H9 (cell line): ENCODE data around the gene SUCLG1. TPM values are rescaled to one million over a fixed set of nuclear protein-coding genes. Genes with fewer than 3 reads are reported as not detected.

Experiments used
- DNase-seq: peaks from one replicate; pipeline ENCODE4 v3.0.0-alpha.2; 2017
- H2AFZ ChIP-seq: one replicate; pipeline ENCODE4 v1.6.1; 2013; ENCODE audit warnings: mild to moderate bottlenecking, low read length, control low read depth, moderate library complexity
- H2AK5ac ChIP-seq: 2 replicates; pipeline ENCODE4 v1.6.1; 2013; ENCODE audit warnings: low read length, control low read depth, mixed read lengths; ENCODE audit not compliant: insufficient read length
- H2BK120ac ChIP-seq: one replicate; pipeline ENCODE4 v1.6.1; 2013; ENCODE audit warnings: low read depth, mild to moderate bottlenecking, low read length, control low read depth, inconsistent platforms; ENCODE audit not compliant: poor library complexity, severe bottlenecking
- H2BK12ac ChIP-seq: 2 replicates; pipeline ENCODE4 v1.6.1; 2013; ENCODE audit warnings: low read length, control low read depth, mixed read lengths, low read depth; ENCODE audit not compliant: insufficient read length
- H2BK15ac ChIP-seq: 2 replicates; pipeline ENCODE4 v1.6.1; 2013; ENCODE audit warnings: low read depth, low read length, control low read depth
- H2BK20ac ChIP-seq: one replicate; pipeline ENCODE4 v1.6.1; 2013; ENCODE audit warnings: low read depth, mild to moderate bottlenecking, low read length, control low read depth, inconsistent platforms; ENCODE audit not compliant: poor library complexity, severe bottlenecking
- H2BK5ac ChIP-seq: 2 replicates; pipeline ENCODE4 v1.6.1; 2013; ENCODE audit warnings: low read length, control low read depth, mixed read lengths; ENCODE audit not compliant: insufficient read length
- H3K14ac ChIP-seq: 2 replicates; pipeline ENCODE4 v1.6.1; 2013; ENCODE audit warnings: low read length, control low read depth; ENCODE audit not compliant: insufficient read depth
- H3K18ac ChIP-seq: 2 replicates; pipeline ENCODE4 v1.6.1; 2013; ENCODE audit warnings: low read depth, mild to moderate bottlenecking, mixed read lengths, low read length, control low read depth; ENCODE audit not compliant: insufficient read length
- H3K23ac ChIP-seq: 2 replicates; pipeline ENCODE4 v1.6.1; 2013; ENCODE audit warnings: low read length, control low read depth, mixed read lengths, low read depth; ENCODE audit not compliant: insufficient read length
- H3K23me2 ChIP-seq: 2 replicates; pipeline ENCODE4 v1.6.1; 2013; ENCODE audit warnings: low read depth, mild to moderate bottlenecking, mixed read lengths, low read length, control low read depth; ENCODE audit not compliant: insufficient read length, poor library complexity, severe bottlenecking
- H3K27ac ChIP-seq: 2 replicates; pipeline ENCODE4 v1.5.1; 2013; ENCODE audit warnings: low read length, control low read depth, mixed read lengths, low read depth; ENCODE audit not compliant: insufficient read length
- H3K27me3 ChIP-seq: 2 replicates; pipeline ENCODE4 v1.6.1; 2013; ENCODE audit warnings: low read length, control low read depth, inconsistent platforms; ENCODE audit not compliant: insufficient read depth
- H3K4ac ChIP-seq: 2 replicates; pipeline ENCODE4 v1.6.1; 2013; ENCODE audit warnings: low read depth, mild to moderate bottlenecking, control low read depth, inconsistent platforms, low read length, moderate library complexity
- H3K4me1 ChIP-seq: 2 replicates; pipeline ENCODE4 v1.6.1; 2013; ENCODE audit warnings: low read length, control low read depth, inconsistent platforms; ENCODE audit not compliant: insufficient read depth
- H3K4me2 ChIP-seq: 2 replicates; pipeline ENCODE4 v1.6.1; 2013; ENCODE audit warnings: low read length, control low read depth, mixed read lengths; ENCODE audit not compliant: insufficient read length, insufficient read depth
- H3K56ac ChIP-seq: 2 replicates; pipeline ENCODE4 v1.6.1; 2013; ENCODE audit warnings: low read depth, mild to moderate bottlenecking, mixed read lengths, low read length, control low read depth; ENCODE audit not compliant: insufficient read length
- H3K79me1 ChIP-seq: 2 replicates; pipeline ENCODE4 v1.6.1; 2013; ENCODE audit warnings: low read depth, mild to moderate bottlenecking, moderate library complexity, low read length, control low read depth, inconsistent platforms; ENCODE audit not compliant: insufficient read depth, poor library complexity, severe bottlenecking
- H3K79me2 ChIP-seq: 2 replicates; pipeline ENCODE4 v1.6.1; 2013; ENCODE audit warnings: low read length, control low read depth, inconsistent platforms; ENCODE audit not compliant: insufficient read depth
- H3K9ac ChIP-seq: 2 replicates; pipeline ENCODE4 v1.6.1; 2013; ENCODE audit warnings: low read length, control low read depth, mixed read lengths; ENCODE audit not compliant: insufficient read length; ENCODE audit errors: extremely low read depth
- H3K9me3 ChIP-seq: one replicate; pipeline ENCODE4 v1.6.1; 2013; ENCODE audit warnings: low read depth, low read length, inconsistent platforms; ENCODE audit not compliant: control insufficient read depth
- H3T11ph ChIP-seq: one replicate; pipeline ENCODE4 v1.6.1; 2013; ENCODE audit warnings: mild to moderate bottlenecking, low read length, control low read depth, inconsistent platforms
- H4K20me1 ChIP-seq: one replicate; pipeline ENCODE4 v1.6.1; 2013; ENCODE audit not compliant: control insufficient read depth, insufficient read length, insufficient read depth
- H4K5ac ChIP-seq: 2 replicates; pipeline ENCODE4 v1.6.1; 2013; ENCODE audit warnings: low read depth, mild to moderate bottlenecking, mixed read lengths, low read length, control low read depth; ENCODE audit not compliant: insufficient read length
- H4K8ac ChIP-seq: replicated peaks from 2 replicates; pipeline ENCODE4 v1.6.1; 2013; ENCODE audit warnings: low read length, control low read depth, mixed read lengths, low read depth; ENCODE audit not compliant: insufficient read length
- H4K91ac ChIP-seq: 2 replicates; pipeline ENCODE4 v1.6.1; 2013; ENCODE audit warnings: low read depth, mild to moderate bottlenecking, moderate library complexity, mixed read lengths, low read length, control low read depth; ENCODE audit not compliant: insufficient read length
- H3K27ac Mint-ChIP-seq, 3 experiments: 2 replicates in 2 of 3; 3 replicates in 1 of 3; pipeline ENCODE4 v1.8.0; 2020 to 2021; ENCODE audit warnings: mixed read lengths in 3 of 3, mild to moderate bottlenecking in 1 of 3, moderate library complexity in 1 of 3
- H3K27me3 Mint-ChIP-seq: 2 replicates; pipeline ENCODE4 v1.8.0; 2021; ENCODE audit warnings: low read depth, mild to moderate bottlenecking, moderate library complexity, mixed read lengths
- H3K36me3 Mint-ChIP-seq, 3 experiments: 2 replicates in 2 of 3; 3 replicates in 1 of 3; pipeline ENCODE4 v1.8.0; 2020 to 2021; ENCODE audit warnings: low read depth in 3 of 3, mixed read lengths in 3 of 3; ENCODE audit not compliant: insufficient read depth in 1 of 3
- H3K4me1 Mint-ChIP-seq, 2 experiments: 2 replicates each; pipeline ENCODE4 v1.8.0; 2020; ENCODE audit warnings: mixed read lengths in 2 of 2
- H3K4me3 Mint-ChIP-seq, 2 experiments: 2 replicates in 1 of 2; 3 replicates in 1 of 2; pipeline ENCODE4 v1.8.0; 2020 to 2021; ENCODE audit warnings: mild to moderate bottlenecking in 2 of 2, mixed read lengths in 2 of 2, moderate library complexity in 1 of 2
- H3K9me3 Mint-ChIP-seq, 2 experiments: 2 replicates in 1 of 2; 3 replicates in 1 of 2; pipeline ENCODE4 v1.8.0; 2020; ENCODE audit warnings: mild to moderate bottlenecking in 2 of 2, mixed read lengths in 2 of 2, moderate library complexity in 1 of 2
- WGBS: extraction: QIAGEN DNeasy Blood & Tissue Kit; methylation state at CpG from one replicate; pipeline ENCODE4 v1.1.7; 2013; ENCODE audit warnings: missing lambda C conversion rate, low lambda C conversion rate, mixed read lengths; ENCODE audit not compliant: insufficient read length; ENCODE audit errors: extremely low coverage; 5-methylcytosine and 5-hydroxymethylcytosine counted together
- total RNA-seq: library from RNA; stranded (reverse); gene quantifications from 2 replicates; pipeline ENCODE4 v1.2.1, GENCODE V29; 2021
- TF ChIP-seq, protein P1 (sequence below): fragments of 200-600 bp; sonication (generic); conservative IDR thresholded peaks from 3 replicates; pipeline ENCODE4 v1.8.0; 2021; ENCODE audit warnings: antibody characterized with exemption, mild to moderate bottlenecking

SUCLG1 gene
- total RNA-seq, 1 experiment from 2014 or later: 40.0 TPM

DNA sequence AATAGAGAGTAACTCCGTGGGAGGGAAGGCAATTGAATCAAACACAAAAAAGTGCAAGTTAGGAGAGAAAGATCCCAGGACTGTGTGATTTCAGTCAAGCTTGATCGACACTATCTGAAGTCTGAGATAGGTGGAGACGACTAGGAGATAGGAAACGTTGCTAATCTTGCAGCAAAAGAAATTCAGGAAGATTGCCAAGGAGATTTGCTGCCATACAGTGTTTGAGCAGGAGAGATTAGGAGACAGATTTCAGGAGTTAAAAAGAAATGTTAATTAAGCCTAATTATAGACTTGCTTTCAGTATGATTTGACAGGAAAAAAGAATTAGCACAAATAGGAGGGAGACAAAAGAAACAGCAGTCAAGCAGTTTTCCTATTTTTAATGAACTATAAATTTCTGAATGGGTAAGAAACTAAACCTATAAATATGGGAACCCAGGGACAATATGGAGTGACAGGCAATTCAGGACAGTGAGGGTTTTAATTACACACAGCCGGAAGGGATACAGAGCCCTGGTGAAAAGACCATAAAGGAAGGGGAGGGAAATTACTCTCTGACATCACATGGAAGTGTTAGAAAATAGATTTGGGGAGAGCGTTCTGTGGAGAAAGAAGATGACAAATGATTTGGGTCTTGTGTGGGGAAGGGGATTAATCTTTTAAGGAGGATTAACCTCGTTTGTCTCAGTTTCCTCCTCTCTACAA lies 72.6 kb downstream of the SUCLG1 start:
- Histone ChIP-seq H3K27me3 (no peaks in the 10 kb centered on the region), H3K79me1 (no peaks in the 10 kb centered on the region), H3K18ac (no peak overlapping the region), H2BK20ac (no peak overlapping the region), H3K14ac (no peak overlapping the region), H3K4me1 (no peaks in the 10 kb centered on the region), H2AK5ac (no peak overlapping the region), H4K91ac (no peak overlapping the region), H3T11ph (no peak overlapping the region), H2BK120ac (no peak overlapping the region), H3K23ac (no peak overlapping the region), H3K4ac (no peak overlapping the region), H3K4me2 (no peak overlapping the region), H3K23me2 (no peaks in the 10 kb centered on the region), H2AFZ (no peak overlapping the region), H4K20me1 (no peaks in the 10 kb centered on the region), H2BK15ac (no peak overlapping the region), H3K79me2 (no peaks in the 10 kb centered on the region), H3K9me3 (no peaks in the 10 kb centered on the region), H3K9ac (no peak overlapping the region), H2BK12ac (no peak overlapping the region), H3K56ac (no peak overlapping the region), H4K8ac (no peak overlapping the region), H2BK5ac (no peak overlapping the region), H4K5ac (no peak overlapping the region), H3K27ac (no peak overlapping the region)
- no peak for DNase-seq
- Mint-ChIP-seq H3K27ac (peak overlapping the region in 1 of 3 experiments; percentile 29; a peak in 2 of 7 replicates), H3K4me3 (no peak overlapping the region), H3K4me1 (peaks cover 7% of the 10 kb centered on the region in 2 experiments), H3K9me3 (peaks cover 3 to 8% of the 10 kb centered on the region in 2 experiments; a peak in 4 of 5 replicates), H3K36me3 (peaks cover 0 to 2% (median 0%) of the 10 kb centered on the region in 3 experiments; a peak in 2 of 7 replicates), H3K27me3 (no peaks in the 10 kb centered on the region)
- TF ChIP-seq, protein P1, sequence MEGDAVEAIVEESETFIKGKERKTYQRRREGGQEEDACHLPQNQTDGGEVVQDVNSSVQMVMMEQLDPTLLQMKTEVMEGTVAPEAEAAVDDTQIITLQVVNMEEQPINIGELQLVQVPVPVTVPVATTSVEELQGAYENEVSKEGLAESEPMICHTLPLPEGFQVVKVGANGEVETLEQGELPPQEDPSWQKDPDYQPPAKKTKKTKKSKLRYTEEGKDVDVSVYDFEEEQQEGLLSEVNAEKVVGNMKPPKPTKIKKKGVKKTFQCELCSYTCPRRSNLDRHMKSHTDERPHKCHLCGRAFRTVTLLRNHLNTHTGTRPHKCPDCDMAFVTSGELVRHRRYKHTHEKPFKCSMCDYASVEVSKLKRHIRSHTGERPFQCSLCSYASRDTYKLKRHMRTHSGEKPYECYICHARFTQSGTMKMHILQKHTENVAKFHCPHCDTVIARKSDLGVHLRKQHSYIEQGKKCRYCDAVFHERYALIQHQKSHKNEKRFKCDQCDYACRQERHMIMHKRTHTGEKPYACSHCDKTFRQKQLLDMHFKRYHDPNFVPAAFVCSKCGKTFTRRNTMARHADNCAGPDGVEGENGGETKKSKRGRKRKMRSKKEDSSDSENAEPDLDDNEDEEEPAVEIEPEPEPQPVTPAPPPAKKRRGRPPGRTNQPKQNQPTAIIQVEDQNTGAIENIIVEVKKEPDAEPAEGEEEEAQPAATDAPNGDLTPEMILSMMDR: no peak
- WGBS: no CpG with 5 or more reads among the region's 7 CpGs
